T1000 (cell line): ENCODE results near the gene ADGRL3.

Source experiments
- DNase-seq: peaks from one replicate; lab custom pipeline; 2025; ENCODE audit warnings: mixed read lengths; lab: John Stamatoyannopoulos, UW

The ADGRL3 gene

GRCh38 chr4:61277785-61278760, 77.9 kb downstream of the ADGRL3 start:
- DNase-seq, result no peak

GRCh38 chr4:61292322-61292721, 92.2 kb downstream of the ADGRL3 start:
- no peak for DNase-seq

GRCh38 chr4:61293707-61294400, 93.7 kb downstream of the ADGRL3 start:
- DNase-seq, result no peak

GRCh38 chr4:61294936-61295335, 94.8 kb downstream of the ADGRL3 start:
- no peak for DNase-seq

GRCh38 chr4:61296144-61296543, 96.0 kb downstream of the ADGRL3 start:
- DNase-seq, result no peak

- no peak for DNase-seq
Measured at GRCh38 chr4:61298178-61298740, 98.1 kb downstream of the ADGRL3 start.

GRCh38 chr4:61299316-61299715, 99.2 kb downstream of the ADGRL3 start:
- no peak for DNase-seq

GRCh38 chr4:61300266-61300844, 100.2 kb downstream of the ADGRL3 start:
- no peak for DNase-seq

- no peak for DNase-seq
Measured at GRCh38 chr4:61301271-61301670, 101.1 kb downstream of the ADGRL3 start.

- no peak for DNase-seq
Measured at GRCh38 chr4:61308033-61308432, 107.9 kb downstream of the ADGRL3 start.

- no peak for DNase-seq
Measured at GRCh38 chr4:61309616-61310015, 109.5 kb downstream of the ADGRL3 start.

GRCh38 chr4:61312526-61312925, 112.4 kb downstream of the ADGRL3 start:
- DNase-seq, result no peak

- no peak for DNase-seq
Measured at GRCh38 chr4:61318431-61318830, 118.3 kb downstream of the ADGRL3 start.

- no peak for DNase-seq
Measured at GRCh38 chr4:61319156-61319555, 119.0 kb downstream of the ADGRL3 start.

GRCh38 chr4:61320154-61320553, 120.0 kb downstream of the ADGRL3 start:
- no peak for DNase-seq

- no peak for DNase-seq
Measured at GRCh38 chr4:61320631-61321030, 120.5 kb downstream of the ADGRL3 start.

- DNase-seq, result no peak
Measured at GRCh38 chr4:61332693-61333092, 132.6 kb downstream of the ADGRL3 start.

GRCh38 chr4:61333490-61333889, 133.4 kb downstream of the ADGRL3 start:
- no peak for DNase-seq

- DNase-seq, result no peak
Measured at GRCh38 chr4:61335241-61335763, 135.2 kb downstream of the ADGRL3 start.

GRCh38 chr4:61336488-61336887, 136.4 kb downstream of the ADGRL3 start:
- no peak for DNase-seq

GRCh38 chr4:61336916-61337315, 136.8 kb downstream of the ADGRL3 start:
- DNase-seq, result no peak

GRCh38 chr4:61342061-61342460, 141.9 kb downstream of the ADGRL3 start:
- DNase-seq, result no peak
